HepG2 (cell line): ENCODE results near the gene SRRM3. TPM values are rescaled to one million over a fixed set of nuclear protein-coding genes. Genes with fewer than 3 reads are reported as not detected.

ENCODE experiments used
- CBX1 ChIP-seq: IDR thresholded peaks from one replicate; pipeline ENCODE4 v1.6.1; 2016; ENCODE audit warnings: antibody characterized with exemption, low read depth
- GLMP ChIP-seq: sonication (generic); formaldehyde crosslinking; IDR thresholded peaks from 2 replicates; pipeline ENCODE4 v1.9.0; 2021; ENCODE audit warnings: missing genetic modification reagents, mild to moderate bottlenecking, borderline replicate concordance
- GTF2F1 ChIP-seq: fragments of 150-350 bp; IDR thresholded peaks from 2 replicates; pipeline ENCODE4 v1.6.1; 2014; ENCODE audit warnings: low read length
- PLSCR1 ChIP-seq: sonication (generic); formaldehyde crosslinking; IDR thresholded peaks from 2 replicates; pipeline ENCODE4 v1.5.0; 2020; ENCODE audit warnings: missing genetic modification reagents, mild to moderate bottlenecking, borderline replicate concordance
- RFX1 ChIP-seq: fragments of 450-650 bp; IDR thresholded peaks from 2 replicates; pipeline ENCODE4 v1.6.1; 2017
- TAF1 ChIP-seq: sonication (generic); formaldehyde crosslinking; IDR thresholded peaks from 2 replicates; pipeline ENCODE4 v1.4.0; 2020; ENCODE audit warnings: missing genetic modification reagents
- TBP ChIP-seq: sonication (generic); formaldehyde crosslinking; IDR thresholded peaks from 2 replicates; pipeline ENCODE4 v1.5.0; 2020; ENCODE audit warnings: missing genetic modification reagents
- TOPORS ChIP-seq: sonication (generic); formaldehyde crosslinking; IDR thresholded peaks from 2 replicates; pipeline ENCODE4 v1.8.0; 2023; ENCODE audit warnings: mild to moderate bottlenecking, missing genetic modification reagents
- ZMAT3 ChIP-seq: sonication (generic); formaldehyde crosslinking; conservative IDR thresholded peaks from 2 replicates; pipeline ENCODE4 v1.7.0; 2021; ENCODE audit warnings: missing genetic modification reagents
- ZNF280D ChIP-seq: sonication (generic); formaldehyde crosslinking; IDR thresholded peaks from 2 replicates; pipeline ENCODE4 v1.5.1; 2020; ENCODE audit warnings: mild to moderate bottlenecking, missing genetic modification reagents
- polyA plus RNA-seq, 8 experiments: library from polyadenylated mRNA; depleted of rRNA in 3 of 8; stranded (reverse) in 7 of 8; unstranded in 1 of 8; fragments of >200 nt; fragmentation: Illumina TruSeq in 4 of 8; extraction: Trizol in 4 of 8; gene quantifications; 2 replicates each; pipeline versions ENCODE4 v1.2.1 to v1.2.3, GENCODE V29; 2011 to 2016; ENCODE audit warnings: low read depth in 4 of 8, missing spikeins in 1 of 8, mixed read lengths in 1 of 8; ENCODE audit not compliant: insufficient read depth in 1 of 8
- total RNA-seq, 5 experiments: library from RNA; depleted of rRNA; stranded (reverse); fragments of >200 nt; fragmentation: Illumina TruSeq; extraction: Trizol; gene quantifications; 2 replicates each; pipeline ENCODE4 v1.2.3, GENCODE V29; 2016; ENCODE audit warnings: low read depth in 1 of 5
- TF ChIP-seq, protein P1 (sequence below): sonication (generic); formaldehyde crosslinking; IDR thresholded peaks from 2 replicates; pipeline ENCODE4 v1.8.1; 2023; ENCODE audit warnings: missing genetic modification reagents, mild to moderate bottlenecking, borderline replicate concordance
- TF ChIP-seq, protein P2 (sequence below): sonication (generic); formaldehyde crosslinking; IDR thresholded peaks from 2 replicates; pipeline ENCODE4 v1.4.0; 2020; ENCODE audit warnings: mild to moderate bottlenecking, missing genetic modification reagents
- TF ChIP-seq, protein P3 (sequence below): sonication (generic); formaldehyde crosslinking; IDR thresholded peaks from 2 replicates; pipeline ENCODE4 v1.4.0; 2020; ENCODE audit warnings: missing genetic modification reagents, borderline replicate concordance
- TF ChIP-seq, protein P4 (sequence below): sonication (generic); formaldehyde crosslinking; IDR thresholded peaks from 2 replicates; pipeline ENCODE4 v1.9.0; 2021; ENCODE audit warnings: missing genetic modification reagents, borderline replicate concordance

SRRM3 gene
- total and polyA plus RNA-seq, 2 of the 13 experiments (the other 11 are each of a cell fraction or from before 2014, with no cell fraction given), result 0.13 to 0.54 TPM

GRCh38 chr7:76220185-76221057 lies 18.7 kb downstream of the SRRM3 start (continued):
- TF ChIP-seq, protein P1, sequence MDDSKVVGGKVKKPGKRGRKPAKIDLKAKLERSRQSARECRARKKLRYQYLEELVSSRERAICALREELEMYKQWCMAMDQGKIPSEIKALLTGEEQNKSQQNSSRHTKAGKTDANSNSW, result no peak
- no peak for TF ChIP-seq CBX1
- TF ChIP-seq, protein P2, sequence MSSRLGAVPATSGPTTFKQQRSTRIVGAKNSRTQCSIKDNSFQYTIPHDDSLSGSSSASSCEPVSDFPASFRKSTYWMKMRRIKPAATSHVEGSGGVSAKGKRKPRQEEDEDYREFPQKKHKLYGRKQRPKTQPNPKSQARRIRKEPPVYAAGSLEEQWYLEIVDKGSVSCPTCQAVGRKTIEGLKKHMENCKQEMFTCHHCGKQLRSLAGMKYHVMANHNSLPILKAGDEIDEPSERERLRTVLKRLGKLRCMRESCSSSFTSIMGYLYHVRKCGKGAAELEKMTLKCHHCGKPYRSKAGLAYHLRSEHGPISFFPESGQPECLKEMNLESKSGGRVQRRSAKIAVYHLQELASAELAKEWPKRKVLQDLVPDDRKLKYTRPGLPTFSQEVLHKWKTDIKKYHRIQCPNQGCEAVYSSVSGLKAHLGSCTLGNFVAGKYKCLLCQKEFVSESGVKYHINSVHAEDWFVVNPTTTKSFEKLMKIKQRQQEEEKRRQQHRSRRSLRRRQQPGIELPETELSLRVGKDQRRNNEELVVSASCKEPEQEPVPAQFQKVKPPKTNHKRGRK (CRISPR knock-in tag), result no peak
- no peak for TF ChIP-seq RFX1
- TF ChIP-seq TOPORS (CRISPR knock-in tag), result no peak
- TF ChIP-seq TBP (CRISPR knock-in tag), result no peak
- TF ChIP-seq TAF1 (CRISPR knock-in tag), result no peak
- TF ChIP-seq ZNF280D (CRISPR knock-in tag), result 0 out of 2 replicates have a peak, but pooled peaks have one; percentile 39
- no peak for TF ChIP-seq PLSCR1 (CRISPR knock-in tag)
- no peak for TF ChIP-seq ZMAT3 (CRISPR knock-in tag)
- TF ChIP-seq, protein P3, sequence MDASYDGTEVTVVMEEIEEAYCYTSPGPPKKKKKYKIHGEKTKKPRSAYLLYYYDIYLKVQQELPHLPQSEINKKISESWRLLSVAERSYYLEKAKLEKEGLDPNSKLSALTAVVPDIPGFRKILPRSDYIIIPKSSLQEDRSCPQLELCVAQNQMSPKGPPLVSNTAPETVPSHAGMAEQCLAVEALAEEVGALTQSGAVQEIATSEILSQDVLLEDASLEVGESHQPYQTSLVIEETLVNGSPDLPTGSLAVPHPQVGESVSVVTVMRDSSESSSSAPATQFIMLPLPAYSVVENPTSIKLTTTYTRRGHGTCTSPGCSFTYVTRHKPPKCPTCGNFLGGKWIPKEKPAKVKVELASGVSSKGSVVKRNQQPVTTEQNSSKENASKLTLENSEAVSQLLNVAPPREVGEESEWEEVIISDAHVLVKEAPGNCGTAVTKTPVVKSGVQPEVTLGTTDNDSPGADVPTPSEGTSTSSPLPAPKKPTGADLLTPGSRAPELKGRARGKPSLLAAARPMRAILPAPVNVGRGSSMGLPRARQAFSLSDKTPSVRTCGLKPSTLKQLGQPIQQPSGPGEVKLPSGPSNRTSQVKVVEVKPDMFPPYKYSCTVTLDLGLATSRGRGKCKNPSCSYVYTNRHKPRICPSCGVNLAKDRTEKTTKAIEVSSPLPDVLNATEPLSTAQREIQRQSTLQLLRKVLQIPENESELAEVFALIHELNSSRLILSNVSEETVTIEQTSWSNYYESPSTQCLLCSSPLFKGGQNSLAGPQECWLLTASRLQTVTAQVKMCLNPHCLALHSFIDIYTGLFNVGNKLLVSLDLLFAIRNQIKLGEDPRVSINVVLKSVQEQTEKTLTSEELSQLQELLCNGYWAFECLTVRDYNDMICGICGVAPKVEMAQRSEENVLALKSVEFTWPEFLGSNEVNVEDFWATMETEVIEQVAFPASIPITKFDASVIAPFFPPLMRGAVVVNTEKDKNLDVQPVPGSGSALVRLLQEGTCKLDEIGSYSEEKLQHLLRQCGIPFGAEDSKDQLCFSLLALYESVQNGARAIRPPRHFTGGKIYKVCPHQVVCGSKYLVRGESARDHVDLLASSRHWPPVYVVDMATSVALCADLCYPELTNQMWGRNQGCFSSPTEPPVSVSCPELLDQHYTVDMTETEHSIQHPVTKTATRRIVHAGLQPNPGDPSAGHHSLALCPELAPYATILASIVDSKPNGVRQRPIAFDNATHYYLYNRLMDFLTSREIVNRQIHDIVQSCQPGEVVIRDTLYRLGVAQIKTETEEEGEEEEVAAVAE (CRISPR knock-in tag), result no peak
- TF ChIP-seq, protein P4, sequence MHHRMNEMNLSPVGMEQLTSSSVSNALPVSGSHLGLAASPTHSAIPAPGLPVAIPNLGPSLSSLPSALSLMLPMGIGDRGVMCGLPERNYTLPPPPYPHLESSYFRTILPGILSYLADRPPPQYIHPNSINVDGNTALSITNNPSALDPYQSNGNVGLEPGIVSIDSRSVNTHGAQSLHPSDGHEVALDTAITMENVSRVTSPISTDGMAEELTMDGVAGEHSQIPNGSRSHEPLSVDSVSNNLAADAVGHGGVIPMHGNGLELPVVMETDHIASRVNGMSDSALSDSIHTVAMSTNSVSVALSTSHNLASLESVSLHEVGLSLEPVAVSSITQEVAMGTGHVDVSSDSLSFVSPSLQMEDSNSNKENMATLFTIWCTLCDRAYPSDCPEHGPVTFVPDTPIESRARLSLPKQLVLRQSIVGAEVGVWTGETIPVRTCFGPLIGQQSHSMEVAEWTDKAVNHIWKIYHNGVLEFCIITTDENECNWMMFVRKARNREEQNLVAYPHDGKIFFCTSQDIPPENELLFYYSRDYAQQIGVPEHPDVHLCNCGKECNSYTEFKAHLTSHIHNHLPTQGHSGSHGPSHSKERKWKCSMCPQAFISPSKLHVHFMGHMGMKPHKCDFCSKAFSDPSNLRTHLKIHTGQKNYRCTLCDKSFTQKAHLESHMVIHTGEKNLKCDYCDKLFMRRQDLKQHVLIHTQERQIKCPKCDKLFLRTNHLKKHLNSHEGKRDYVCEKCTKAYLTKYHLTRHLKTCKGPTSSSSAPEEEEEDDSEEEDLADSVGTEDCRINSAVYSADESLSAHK (CRISPR knock-in tag), result no peak
- TF ChIP-seq GTF2F1, result no peak
- no peak for TF ChIP-seq GLMP
